ENCODE data around the gene USP47.

GRCh38 chr11:11965192-11965591 is 123.4 kb downstream of the USP47 start:
- TF ChIP-seq POLR2A (IDR thresholded peaks at IDR 0.05; ENCODE audit: low read length) (no peak), GATA1 (IDR thresholded peaks at IDR 0.05; ENCODE audit: low read depth, low read length) (no peak)
